Renal cortical epithelial cell (primary cell): ENCODE data around the gene NEK1. TPM values are rescaled to one million over a fixed set of nuclear protein-coding genes. Genes with fewer than 3 reads are reported as not detected.
A peak's percentile ranks its signal among the peaks of the same experiment; 100 is the strongest.
"Not testable (repeated sequence)": the region's sequence is repeated elsewhere in the genome, so short reads cannot be mapped to it uniquely, and the experiment has no call there.

Experiments
- DNase-seq: peaks from one replicate; pipeline ENCODE4 v3.0.0-alpha.2; 2011; ENCODE audit warnings: low read depth
- total RNA-seq: library from RNA; depleted of rRNA; stranded (reverse); fragments of >200 nt; gene quantifications from 2 replicates; pipeline ENCODE4 v1.2.3, GENCODE V29; 2014

Gene NEK1
- total RNA-seq, 1 donor from 2014 or later, result 20.2 TPM

GRCh38 chr4:169427727-169428126 is 184.7 kb downstream of the NEK1 start:
- not testable (repeated sequence) for DNase-seq

GRCh38 chr4:169420291-169420690 is 192.1 kb downstream of the NEK1 start:
- DNase-seq, result no peak

- peak; percentile 25 for DNase-seq
Observed at GRCh38 chr4:169418846-169419245, 193.5 kb downstream of the NEK1 start.

GRCh38 chr4:169417629-169418282 is 194.6 kb downstream of the NEK1 start:
- peak; percentile 33 for DNase-seq

- peak; percentile 52 for DNase-seq
Observed at GRCh38 chr4:169416997-169417396, 195.4 kb downstream of the NEK1 start.

- DNase-seq, result no peak
Observed at GRCh38 chr4:169416461-169416860, 195.9 kb downstream of the NEK1 start.

GRCh38 chr4:169414913-169415312 is 197.5 kb downstream of the NEK1 start:
- no peak for DNase-seq

- peak; percentile 19 for DNase-seq
Observed at GRCh38 chr4:169412046-169412445, 200.3 kb downstream of the NEK1 start.

- DNase-seq, result peak; percentile 6
Observed at GRCh38 chr4:169410839-169411770, 201.3 kb downstream of the NEK1 start.

GRCh38 chr4:169407217-169407845 is 205.1 kb downstream of the NEK1 start:
- no peak for DNase-seq

GRCh38 chr4:169404960-169405359 is 207.4 kb downstream of the NEK1 start:
- peak; percentile 88 for DNase-seq

GRCh38 chr4:169400832-169401231 is 211.6 kb downstream of the NEK1 start:
- DNase-seq, result no peak

- no peak for DNase-seq
Observed at GRCh38 chr4:169399976-169400767, 212.2 kb downstream of the NEK1 start.

GRCh38 chr4:169398316-169398715 is 214.1 kb downstream of the NEK1 start:
- peak; percentile 88 for DNase-seq

GRCh38 chr4:169397762-169398161 is 214.6 kb downstream of the NEK1 start:
- no peak for DNase-seq

GRCh38 chr4:169385376-169385775 is 227.0 kb downstream of the NEK1 start:
- no peak for DNase-seq

GRCh38 chr4:169384779-169385178 is 227.6 kb downstream of the NEK1 start:
- DNase-seq, result no peak

GRCh38 chr4:169383724-169384123 is 228.7 kb downstream of the NEK1 start:
- peak; percentile 63 for DNase-seq

GRCh38 chr4:169379688-169380087 is 232.7 kb downstream of the NEK1 start:
- DNase-seq, result no peak

- DNase-seq, result no peak
Observed at GRCh38 chr4:169377367-169377766, 235.0 kb downstream of the NEK1 start.

GRCh38 chr4:169376421-169376820 is 236.0 kb downstream of the NEK1 start:
- no peak for DNase-seq

- DNase-seq, result no peak
Observed at GRCh38 chr4:169372791-169373190, 239.6 kb downstream of the NEK1 start.
